ENCODE results near the gene PDLIM5.

Gene PDLIM5

GRCh38 chr4:94559351-94559806 lies 107.6 kb downstream of the PDLIM5 start:
- Histone ChIP-seq H3K9ac (ENCODE audit: low read depth, low read length) (no peak overlapping the region), H3K4me3 (ENCODE audit: low read depth, low read length) (no peak overlapping the region), H3K27me3 (ENCODE audit: control insufficient read depth, insufficient read depth, low read length) (no peaks in the 10 kb centered on the region), H3K36me3 (ENCODE audit: control insufficient read depth, insufficient read depth, low read length) (no peaks in the 10 kb centered on the region), H3K9me3 (ENCODE audit: control insufficient read depth, insufficient read depth, low read length) (no peaks in the 10 kb centered on the region), H3K4me1 (ENCODE audit: control insufficient read depth, insufficient read depth, low read length) (no peaks in the 10 kb centered on the region), H3K27ac (ENCODE audit: low read depth, low read length) (no peak overlapping the region)

- no peaks in the 10 kb centered on the region for H3K9me3 ChIP-seq (ENCODE audit: control insufficient read depth, insufficient read depth, low read length)
- no peaks in the 10 kb centered on the region for H3K27me3 ChIP-seq (ENCODE audit: control insufficient read depth, insufficient read depth, low read length)
- no peak overlapping the region for H3K4me3 ChIP-seq (ENCODE audit: low read depth, low read length)
- no peak overlapping the region for H3K9ac ChIP-seq (ENCODE audit: low read depth, low read length)
- H3K36me3 ChIP-seq (ENCODE audit: control insufficient read depth, insufficient read depth, low read length) = no peaks in the 10 kb centered on the region
- H3K27ac ChIP-seq (ENCODE audit: low read depth, low read length) = no peak overlapping the region
- no peaks in the 10 kb centered on the region for H3K4me1 ChIP-seq (ENCODE audit: control insufficient read depth, insufficient read depth, low read length)
Observed at GRCh38 chr4:94561249-94562024, 109.7 kb downstream of the PDLIM5 start.

GRCh38 chr4:94562285-94562684 lies 110.5 kb downstream of the PDLIM5 start:
- H3K27ac ChIP-seq (ENCODE audit: low read depth, low read length) = no peak overlapping the region
- H3K36me3 ChIP-seq (ENCODE audit: control insufficient read depth, insufficient read depth, low read length) = no peaks in the 10 kb centered on the region
- H3K4me3 ChIP-seq (ENCODE audit: low read depth, low read length) = no peak overlapping the region
- no peaks in the 10 kb centered on the region for H3K27me3 ChIP-seq (ENCODE audit: control insufficient read depth, insufficient read depth, low read length)
- H3K9ac ChIP-seq (ENCODE audit: low read depth, low read length) = no peak overlapping the region
- H3K4me1 ChIP-seq (ENCODE audit: control insufficient read depth, insufficient read depth, low read length) = no peaks in the 10 kb centered on the region
- H3K9me3 ChIP-seq (ENCODE audit: control insufficient read depth, insufficient read depth, low read length) = no peaks in the 10 kb centered on the region

- H3K4me1 ChIP-seq (ENCODE audit: control insufficient read depth, insufficient read depth, low read length) = no peaks in the 10 kb centered on the region
- no peak overlapping the region for H3K9ac ChIP-seq (ENCODE audit: low read depth, low read length)
Observed at GRCh38 chr4:94564252-94564651, 112.5 kb downstream of the PDLIM5 start.

DNA sequence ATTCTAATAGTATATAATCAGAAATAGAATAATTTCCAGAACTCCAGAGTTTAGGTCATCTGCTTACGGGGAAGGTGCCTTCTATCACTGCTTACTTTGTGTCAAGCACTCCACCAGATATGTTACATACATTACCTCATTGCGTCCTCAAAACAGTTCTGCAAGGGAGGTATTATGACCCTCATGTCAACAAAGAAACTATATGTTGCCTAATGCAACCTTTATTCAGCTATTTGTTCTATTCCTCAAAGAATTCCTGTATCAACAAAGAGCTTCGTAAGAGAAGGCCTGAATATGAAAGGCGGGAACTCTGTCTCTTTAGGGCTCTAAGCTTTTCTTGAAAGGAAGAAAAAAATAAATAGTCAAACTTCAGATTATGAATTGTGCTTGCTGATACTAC lies 114.7 kb downstream of the PDLIM5 start:
- Histone ChIP-seq H3K27ac (ENCODE audit: low read depth, low read length) (no peak overlapping the region), H3K4me3 (ENCODE audit: low read depth, low read length) (no peak overlapping the region), H3K9ac (ENCODE audit: low read depth, low read length) (no peak overlapping the region), H3K4me1 (ENCODE audit: control insufficient read depth, insufficient read depth, low read length) (peaks cover 7% of the 10 kb centered on the region; the same call in 1 of the 2 replicates), H3K36me3 (ENCODE audit: control insufficient read depth, insufficient read depth, low read length) (no peaks in the 10 kb centered on the region), H3K27me3 (ENCODE audit: control insufficient read depth, insufficient read depth, low read length) (no peaks in the 10 kb centered on the region), H3K9me3 (ENCODE audit: control insufficient read depth, insufficient read depth, low read length) (no peaks in the 10 kb centered on the region)

More at GRCh38 chr4:94564252-94564651, 112.5 kb downstream of the PDLIM5 start:
- no peaks in the 10 kb centered on the region for H3K9me3 ChIP-seq (ENCODE audit: control insufficient read depth, insufficient read depth, low read length)
- no peaks in the 10 kb centered on the region for H3K27me3 ChIP-seq (ENCODE audit: control insufficient read depth, insufficient read depth, low read length)
- no peaks in the 10 kb centered on the region for H3K36me3 ChIP-seq (ENCODE audit: control insufficient read depth, insufficient read depth, low read length)
- no peak overlapping the region for H3K4me3 ChIP-seq (ENCODE audit: low read depth, low read length)
- no peak overlapping the region for H3K27ac ChIP-seq (ENCODE audit: low read depth, low read length)

DNA sequence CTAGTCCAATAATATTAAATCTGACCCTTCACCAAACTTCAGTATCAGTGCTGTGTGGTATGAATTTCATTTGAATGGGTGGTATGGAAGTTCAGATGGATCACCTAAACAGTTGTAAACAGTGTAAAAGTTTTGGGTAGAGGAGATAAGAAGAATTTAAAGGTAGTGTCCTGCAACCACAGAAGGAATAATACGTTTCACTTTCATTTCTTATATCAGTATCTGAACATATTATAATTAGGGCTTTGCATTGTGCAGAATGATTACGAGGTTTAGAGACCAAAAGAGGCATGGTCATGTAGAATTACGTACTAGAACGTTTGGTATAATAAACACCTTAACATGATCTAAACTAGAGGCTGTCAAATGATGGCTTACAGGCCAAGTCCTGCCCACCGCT lies 116.1 kb downstream of the PDLIM5 start:
- Histone ChIP-seq H3K4me1 (ENCODE audit: control insufficient read depth, insufficient read depth, low read length) (peaks cover 7% of the 10 kb centered on the region; the same call in 1 of the 2 replicates), H3K27me3 (ENCODE audit: control insufficient read depth, insufficient read depth, low read length) (no peaks in the 10 kb centered on the region), H3K4me3 (ENCODE audit: low read depth, low read length) (no peak overlapping the region), H3K27ac (ENCODE audit: low read depth, low read length) (no peak overlapping the region), H3K9ac (ENCODE audit: low read depth, low read length) (no peak overlapping the region), H3K9me3 (ENCODE audit: control insufficient read depth, insufficient read depth, low read length) (no peaks in the 10 kb centered on the region), H3K36me3 (ENCODE audit: control insufficient read depth, insufficient read depth, low read length) (no peaks in the 10 kb centered on the region)

DNA sequence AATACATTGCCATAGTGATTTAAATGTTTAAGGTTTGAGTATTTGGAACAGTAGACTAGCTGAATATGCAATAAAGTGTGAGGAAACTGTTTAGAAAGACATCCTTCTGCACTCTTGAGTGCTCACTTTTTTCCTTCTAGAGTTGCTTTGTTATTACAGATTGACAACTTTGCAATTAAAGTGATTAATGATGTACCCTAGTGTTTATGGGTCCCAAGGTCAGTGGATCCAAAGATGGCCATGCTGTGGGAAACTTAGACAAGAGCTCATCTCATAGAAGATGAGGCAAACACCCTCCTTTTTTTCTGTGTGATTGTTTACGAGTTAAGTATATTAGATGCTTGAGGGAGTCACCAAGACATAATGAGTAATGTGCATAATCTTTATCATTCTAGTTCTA lies 118.8 kb downstream of the PDLIM5 start:
- H3K4me3 ChIP-seq (ENCODE audit: low read depth, low read length) = no peak overlapping the region

DNA sequence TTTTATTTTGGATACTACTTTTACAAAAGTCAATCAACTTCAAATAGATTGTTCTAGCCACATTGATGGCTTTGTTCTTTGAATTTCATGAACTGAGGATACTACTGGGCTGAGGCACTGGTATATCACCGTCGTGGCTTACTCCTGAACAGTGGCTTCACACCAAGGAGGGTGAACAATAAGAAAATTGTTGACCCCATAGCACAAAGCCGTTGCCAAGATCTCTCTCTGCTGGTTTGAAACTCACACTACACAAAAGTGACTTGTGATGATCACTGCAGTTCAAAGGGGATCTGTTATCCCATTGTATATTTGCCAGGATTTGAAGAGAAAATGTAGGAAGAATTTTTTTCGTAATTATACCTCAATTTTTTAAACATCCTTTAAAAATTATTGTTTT lies 119.6 kb downstream of the PDLIM5 start:
- no peaks in the 10 kb centered on the region for H3K27me3 ChIP-seq (ENCODE audit: control insufficient read depth, insufficient read depth, low read length)
- H3K27ac ChIP-seq (ENCODE audit: low read depth, low read length) = no peak overlapping the region
- no peaks in the 10 kb centered on the region for H3K36me3 ChIP-seq (ENCODE audit: control insufficient read depth, insufficient read depth, low read length)
- H3K4me3 ChIP-seq (ENCODE audit: low read depth, low read length) = no peak overlapping the region
- H3K4me1 ChIP-seq (ENCODE audit: control insufficient read depth, insufficient read depth, low read length) = peaks cover 17% of the 10 kb centered on the region; the same call in 1 of the 2 replicates
- H3K9me3 ChIP-seq (ENCODE audit: control insufficient read depth, insufficient read depth, low read length) = no peaks in the 10 kb centered on the region
- no peak overlapping the region for H3K9ac ChIP-seq (ENCODE audit: low read depth, low read length)

More for the DNA sequence above, 118.8 kb downstream of the PDLIM5 start:
- H3K36me3 ChIP-seq (ENCODE audit: control insufficient read depth, insufficient read depth, low read length) = no peaks in the 10 kb centered on the region
- peaks cover 14% of the 10 kb centered on the region; the same call in 1 of the 2 replicates for H3K4me1 ChIP-seq (ENCODE audit: control insufficient read depth, insufficient read depth, low read length)
- H3K9ac ChIP-seq (ENCODE audit: low read depth, low read length) = no peak overlapping the region
- H3K27me3 ChIP-seq (ENCODE audit: control insufficient read depth, insufficient read depth, low read length) = no peaks in the 10 kb centered on the region
- no peak overlapping the region for H3K27ac ChIP-seq (ENCODE audit: low read depth, low read length)
- H3K9me3 ChIP-seq (ENCODE audit: control insufficient read depth, insufficient read depth, low read length) = no peaks in the 10 kb centered on the region

DNA sequence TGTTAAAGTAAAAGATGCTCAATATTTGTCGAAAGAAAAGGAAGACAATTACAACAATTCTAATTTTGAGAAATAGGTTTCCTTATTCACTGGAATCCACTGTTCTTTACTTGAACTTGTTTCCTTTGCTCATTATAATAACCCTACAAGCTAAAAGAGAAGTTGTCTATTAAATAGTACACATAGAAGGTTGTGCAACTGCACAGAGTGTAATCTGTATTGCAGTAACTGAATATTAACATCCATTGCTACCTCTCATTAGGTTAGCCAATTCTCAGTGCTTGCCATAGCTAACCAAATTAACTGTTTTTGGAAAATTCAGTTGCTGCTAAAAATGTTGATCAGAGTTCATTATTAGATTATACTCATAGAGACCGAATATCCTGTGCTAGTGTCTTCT lies 120.0 kb downstream of the PDLIM5 start:
- H3K9me3 ChIP-seq (ENCODE audit: control insufficient read depth, insufficient read depth, low read length) = no peaks in the 10 kb centered on the region
- H3K4me1 ChIP-seq (ENCODE audit: control insufficient read depth, insufficient read depth, low read length) = peaks cover 17% of the 10 kb centered on the region; the same call in 1 of the 2 replicates
- H3K4me3 ChIP-seq (ENCODE audit: low read depth, low read length) = no peak overlapping the region
- no peaks in the 10 kb centered on the region for H3K36me3 ChIP-seq (ENCODE audit: control insufficient read depth, insufficient read depth, low read length)
- H3K9ac ChIP-seq (ENCODE audit: low read depth, low read length) = no peak overlapping the region
- H3K27ac ChIP-seq (ENCODE audit: low read depth, low read length) = no peak overlapping the region
- no peaks in the 10 kb centered on the region for H3K27me3 ChIP-seq (ENCODE audit: control insufficient read depth, insufficient read depth, low read length)

DNA sequence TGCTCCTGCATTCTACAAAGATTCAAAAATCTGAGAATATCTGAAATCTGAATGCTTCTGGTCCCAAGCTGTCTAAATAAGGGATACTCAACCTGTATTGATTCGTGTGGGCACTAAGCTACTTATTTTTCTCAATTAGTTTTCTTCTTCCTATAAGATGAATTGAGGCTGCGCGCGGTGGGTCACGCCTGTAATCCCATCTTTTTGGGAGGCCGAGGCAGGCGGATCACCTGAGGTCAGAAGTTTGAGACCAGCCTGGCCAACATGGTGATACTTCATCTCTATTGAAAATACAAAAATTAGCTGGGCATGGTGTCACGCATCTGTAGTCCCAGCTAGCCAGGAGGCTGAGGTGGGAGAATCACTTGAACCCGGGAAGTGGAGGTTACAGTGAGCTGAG lies 122.3 kb downstream of the PDLIM5 start:
- Histone ChIP-seq H3K9me3 (ENCODE audit: control insufficient read depth, insufficient read depth, low read length) (no peaks in the 10 kb centered on the region), H3K27me3 (ENCODE audit: control insufficient read depth, insufficient read depth, low read length) (no peaks in the 10 kb centered on the region), H3K36me3 (ENCODE audit: control insufficient read depth, insufficient read depth, low read length) (no peaks in the 10 kb centered on the region), H3K4me3 (ENCODE audit: low read depth, low read length) (no peak overlapping the region), H3K9ac (ENCODE audit: low read depth, low read length) (no peak overlapping the region), H3K27ac (ENCODE audit: low read depth, low read length) (no peak overlapping the region), H3K4me1 (ENCODE audit: control insufficient read depth, insufficient read depth, low read length) (peaks cover 25% of the 10 kb centered on the region)

GRCh38 chr4:94574616-94575015 lies 122.9 kb downstream of the PDLIM5 start:
- no peak overlapping the region for H3K4me3 ChIP-seq (ENCODE audit: low read depth, low read length)
- H3K9me3 ChIP-seq (ENCODE audit: control insufficient read depth, insufficient read depth, low read length) = no peaks in the 10 kb centered on the region
- no peak overlapping the region for H3K27ac ChIP-seq (ENCODE audit: low read depth, low read length)
- no peaks in the 10 kb centered on the region for H3K27me3 ChIP-seq (ENCODE audit: control insufficient read depth, insufficient read depth, low read length)
- H3K36me3 ChIP-seq (ENCODE audit: control insufficient read depth, insufficient read depth, low read length) = no peaks in the 10 kb centered on the region
- H3K9ac ChIP-seq (ENCODE audit: low read depth, low read length) = no peak overlapping the region
- H3K4me1 ChIP-seq (ENCODE audit: control insufficient read depth, insufficient read depth, low read length) = peaks cover 25% of the 10 kb centered on the region
